Caco-2 (cell line): ENCODE results near the gene SYT8. TPM values are rescaled to one million over a fixed set of nuclear protein-coding genes. Genes with fewer than 3 reads are reported as not detected.

Source experiments
- BruUV-seq: library from RNA; stranded (reverse); fragments of 400-500 nt; replicated peaks from 2 replicates; lab custom pipeline; 2021; lab: Mats Ljungman, UMichigan
- CTCF ChIA-PET: fragments of 300-600 bp; sonication (Branson Sonifier 250); formaldehyde crosslinking; loops from one replicate; lab custom pipeline; 2022; ENCODE audit warnings: antibody characterized with exemption; lab: Charles Lee
- POLR2A ChIA-PET: fragments of 300-600 bp; sonication (Branson Sonifier 250); formaldehyde crosslinking; loops from one replicate; lab custom pipeline; 2022; ENCODE audit warnings: antibody characterized with exemption; lab: Charles Lee
- DNase-seq, 2 experiments: peaks; one replicate each; pipeline versions ENCODE4 v3.0.0 to v3.0.0-alpha.2; 2020 to 2022
- H3K27me3 ChIP-seq: replicated peaks from 2 replicates; pipeline ENCODE4 v1.6.0; 2011; ENCODE audit warnings: low read length; ENCODE audit not compliant: control insufficient read depth, insufficient read depth
- H3K36me3 ChIP-seq: 2 replicates; pipeline ENCODE4 v1.5.1; 2011; ENCODE audit warnings: low read length; ENCODE audit not compliant: control insufficient read depth, insufficient read depth
- H3K4me1 ChIP-seq: fragments of 250-450 bp; sonication (Bioruptor Pico); 2 replicates; pipeline ENCODE4 v1.5.1; 2020; ENCODE audit warnings: mild to moderate bottlenecking
- H3K4me3 ChIP-seq: 2 replicates; pipeline ENCODE4 v1.5.1; 2011; ENCODE audit warnings: low read depth, mild to moderate bottlenecking, control low read depth, low read length
- H3K9me3 ChIP-seq: fragments of 250-450 bp; sonication (Bioruptor Pico); 2 replicates; pipeline ENCODE4 v1.5.1; 2020; ENCODE audit warnings: mild to moderate bottlenecking, moderate library complexity
- H3K27ac Mint-ChIP-seq: one replicate; pipeline ENCODE4 v1.8.0; 2022; ENCODE audit warnings: mixed read lengths; ENCODE audit not compliant: unreplicated experiment
- H3K27me3 Mint-ChIP-seq: one replicate; pipeline ENCODE4 v1.8.0; 2022; ENCODE audit warnings: mixed read lengths; ENCODE audit not compliant: insufficient read depth, unreplicated experiment
- H3K36me3 Mint-ChIP-seq: one replicate; pipeline ENCODE4 v1.8.0; 2022; ENCODE audit warnings: mild to moderate bottlenecking, mixed read lengths; ENCODE audit not compliant: insufficient read depth, unreplicated experiment
- H3K4me1 Mint-ChIP-seq: one replicate; pipeline ENCODE4 v1.8.0; 2022; ENCODE audit warnings: low read depth, mixed read lengths; ENCODE audit not compliant: unreplicated experiment
- H3K4me3 Mint-ChIP-seq: one replicate; pipeline ENCODE4 v1.8.0; 2022; ENCODE audit warnings: mild to moderate bottlenecking, moderate library complexity, mixed read lengths; ENCODE audit not compliant: unreplicated experiment
- H3K9me3 Mint-ChIP-seq: one replicate; pipeline ENCODE4 v1.8.0; 2022; ENCODE audit warnings: mixed read lengths; ENCODE audit not compliant: unreplicated experiment
- CTCF ChIP-seq, 2 experiments: fragments of 200-600 bp in 1 of 2; IDR thresholded peaks; 1 replicate in 1 of 2; 2 replicates in 1 of 2; pipeline versions ENCODE4 v1.5.1 to v1.8.0; 2011 to 2022; ENCODE audit warnings: antibody characterized with exemption in 1 of 2, control low read depth in 1 of 2, inconsistent platforms in 1 of 2, low read depth in 1 of 2, low read length in 1 of 2, mild to moderate bottlenecking in 1 of 2, moderate library complexity in 1 of 2; ENCODE audit not compliant: insufficient read depth in 1 of 2, severe bottlenecking in 1 of 2, unreplicated experiment in 1 of 2
- intact Hi-C: fragments of 100-400 bp; cut with micrococcal nuclease; formaldehyde crosslinking; loops from one replicate; pipeline ENCODE4 v1.10.0; 2022; ENCODE audit not compliant: unreplicated experiment
- total RNA-seq: library from RNA; stranded (reverse); gene quantifications from 2 replicates; pipeline ENCODE4 v1.2.3, GENCODE V29; 2022

SYT8 gene
- total RNA-seq, 1 experiment from 2014 or later, result 14.9 TPM

- TF ChIP-seq CTCF (IDR thresholded peaks at IDR 0.05; ENCODE audit: insufficient read depth in 1 of 2, low read depth in 1 of 2, low read length in 1 of 2, severe bottlenecking in 1 of 2, unreplicated experiment in 1 of 2), result no peak
- no peak overlapping the region for H3K27ac Mint-ChIP-seq
- H3K4me1 ChIP-seq, result peaks cover 18% of the 10 kb centered on the region
- H3K27me3 ChIP-seq, result no peaks in the 10 kb centered on the region
- H3K36me3 ChIP-seq, result no peaks in the 10 kb centered on the region
- peaks cover 11% of the 10 kb centered on the region for H3K4me1 Mint-ChIP-seq
- POLR2A ChIA-PET, result no interaction called here
- no peak for DNase-seq
- CTCF ChIA-PET, result interaction anchor here (0.9 kb wide), 1 partner anchor 311 kb away, joined by 3 read pairs; no protein-coding TSS in a partner anchor
- no peaks in the 10 kb centered on the region for H3K9me3 ChIP-seq
- H3K27me3 Mint-ChIP-seq, result no peaks in the 10 kb centered on the region
- no peak overlapping the region for H3K4me3 Mint-ChIP-seq
- BruUV-seq, result no TSS peak
- H3K36me3 Mint-ChIP-seq, result peaks cover 6% of the 10 kb centered on the region
- intact Hi-C loops, result no loop called here
- H3K9me3 Mint-ChIP-seq, result no peaks in the 10 kb centered on the region
- no peak overlapping the region for H3K4me3 ChIP-seq
Observed at GRCh38 chr11:1841511-1842148, 6.8 kb downstream of the SYT8 start.

DNA sequence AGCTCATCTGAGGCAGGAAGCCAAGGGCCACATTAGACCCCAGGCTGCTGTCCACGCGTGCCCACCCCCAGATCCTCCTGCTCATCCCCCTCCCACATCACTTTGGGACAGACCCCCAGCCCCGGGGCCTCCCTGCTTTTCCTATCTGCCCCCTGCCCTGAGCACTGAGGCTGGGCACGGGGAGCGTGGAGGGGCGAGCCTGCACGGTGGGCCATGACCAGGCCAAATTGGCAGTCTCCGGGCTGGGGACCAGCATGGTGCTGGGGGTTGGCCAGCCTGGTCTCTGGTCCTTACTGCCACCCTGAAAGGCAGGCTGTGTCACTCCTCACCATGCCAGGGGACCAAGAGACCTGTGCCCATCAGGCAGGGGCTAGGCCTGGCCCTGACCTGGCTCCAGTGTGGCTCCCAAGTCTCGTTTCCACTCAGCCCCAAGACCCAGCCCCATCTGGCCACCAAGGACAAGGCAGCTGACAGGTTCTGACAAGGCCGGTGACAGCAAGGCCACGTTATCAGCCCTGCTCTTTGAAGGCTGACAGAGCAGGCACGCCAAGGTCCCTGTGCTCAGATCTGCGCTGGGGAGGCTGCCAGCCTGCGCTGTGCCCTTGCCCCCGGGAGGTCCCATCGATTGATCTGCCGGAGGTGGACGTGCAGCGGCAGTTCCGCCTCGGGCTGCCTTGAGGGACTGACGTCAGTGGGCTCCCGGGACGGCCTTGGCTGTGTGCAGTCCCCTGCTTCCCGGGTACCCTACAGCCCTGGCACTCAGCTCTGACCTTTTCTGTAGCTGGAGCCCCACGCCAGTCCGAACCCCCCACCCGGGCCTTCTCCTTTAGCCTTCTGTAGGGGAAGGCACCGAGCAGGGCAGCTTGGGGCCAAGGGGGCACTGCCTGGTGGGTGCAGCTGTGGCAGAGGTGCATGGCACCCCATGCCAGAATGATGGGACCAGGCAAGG, 7.6 kb downstream of the SYT8 start:
- intact Hi-C loops, result no loop called here
- Mint-ChIP-seq H3K4me1 (peaks cover 11% of the 10 kb centered on the region), H3K27me3 (no peaks in the 10 kb centered on the region), H3K9me3 (no peaks in the 10 kb centered on the region), H3K36me3 (peaks cover 6% of the 10 kb centered on the region), H3K27ac (no peak overlapping the region), H3K4me3 (no peak overlapping the region)
- ChIA-PET CTCF (no interaction called here), POLR2A (no interaction called here)
- DNase-seq, result no peak
- Histone ChIP-seq H3K36me3 (no peaks in the 10 kb centered on the region), H3K27me3 (no peaks in the 10 kb centered on the region), H3K4me1 (peaks cover 14% of the 10 kb centered on the region), H3K9me3 (no peaks in the 10 kb centered on the region), H3K4me3 (no peak overlapping the region)
- no TSS peak for BruUV-seq
- no peak for TF ChIP-seq CTCF (IDR thresholded peaks at IDR 0.05; ENCODE audit: insufficient read depth in 1 of 2, low read depth in 1 of 2, low read length in 1 of 2, severe bottlenecking in 1 of 2, unreplicated experiment in 1 of 2)

GRCh38 chr11:1843098-1843473, 8.3 kb downstream of the SYT8 start:
- CTCF ChIA-PET, result no interaction called here
- H3K4me3 Mint-ChIP-seq, result no peak overlapping the region
- Histone ChIP-seq H3K4me1 (peaks cover 8% of the 10 kb centered on the region), H3K9me3 (no peaks in the 10 kb centered on the region), H3K36me3 (no peaks in the 10 kb centered on the region), H3K27me3 (no peaks in the 10 kb centered on the region), H3K4me3 (no peak overlapping the region)
- intact Hi-C loops, result no loop called here
- H3K9me3 Mint-ChIP-seq, result no peaks in the 10 kb centered on the region
- H3K4me1 Mint-ChIP-seq, result peaks cover 11% of the 10 kb centered on the region
- H3K36me3 Mint-ChIP-seq, result peaks cover 6% of the 10 kb centered on the region
- POLR2A ChIA-PET, result no interaction called here
- H3K27me3 Mint-ChIP-seq, result no peaks in the 10 kb centered on the region
- no TSS peak for BruUV-seq
- no peak for TF ChIP-seq CTCF (IDR thresholded peaks at IDR 0.05; ENCODE audit: insufficient read depth in 1 of 2, low read depth in 1 of 2, low read length in 1 of 2, severe bottlenecking in 1 of 2, unreplicated experiment in 1 of 2)
- H3K27ac Mint-ChIP-seq, result no peak overlapping the region
- DNase-seq, result no peak
